H4 (cell line): ENCODE data around the gene GGA1. TPM values are rescaled to one million over a fixed set of nuclear protein-coding genes. Genes with fewer than 3 reads are reported as not detected.
A peak's percentile ranks its signal among the peaks of the same experiment; 100 is the strongest.

Experiments used
- DNase-seq: peaks from one replicate; pipeline ENCODE4 v3.0.0-alpha.2; 2015; ENCODE audit warnings: low spot score
- total RNA-seq: library from RNA; depleted of rRNA; stranded (reverse); fragments of >200 nt; shearing (Covaris generic); gene quantifications from 2 replicates; pipeline ENCODE4 v1.2.3, GENCODE V29; 2014

Gene GGA1
- total RNA-seq, 1 experiment from 2014 or later, result 8.2 TPM

- DNase-seq, result no peak
These were observed 22.3 kb downstream of the GGA1 start for GRCh38 chr22:37630839-37631435.

- DNase-seq, result no peak
These were observed 23.0 kb downstream of the GGA1 start for GRCh38 chr22:37631448-37632173.

- DNase-seq, result no peak
These were observed 23.8 kb downstream of the GGA1 start for GRCh38 chr22:37632174-37633088.

GRCh38 chr22:37633089-37633624, 24.5 kb downstream of the GGA1 start:
- DNase-seq, result no peak

DNA sequence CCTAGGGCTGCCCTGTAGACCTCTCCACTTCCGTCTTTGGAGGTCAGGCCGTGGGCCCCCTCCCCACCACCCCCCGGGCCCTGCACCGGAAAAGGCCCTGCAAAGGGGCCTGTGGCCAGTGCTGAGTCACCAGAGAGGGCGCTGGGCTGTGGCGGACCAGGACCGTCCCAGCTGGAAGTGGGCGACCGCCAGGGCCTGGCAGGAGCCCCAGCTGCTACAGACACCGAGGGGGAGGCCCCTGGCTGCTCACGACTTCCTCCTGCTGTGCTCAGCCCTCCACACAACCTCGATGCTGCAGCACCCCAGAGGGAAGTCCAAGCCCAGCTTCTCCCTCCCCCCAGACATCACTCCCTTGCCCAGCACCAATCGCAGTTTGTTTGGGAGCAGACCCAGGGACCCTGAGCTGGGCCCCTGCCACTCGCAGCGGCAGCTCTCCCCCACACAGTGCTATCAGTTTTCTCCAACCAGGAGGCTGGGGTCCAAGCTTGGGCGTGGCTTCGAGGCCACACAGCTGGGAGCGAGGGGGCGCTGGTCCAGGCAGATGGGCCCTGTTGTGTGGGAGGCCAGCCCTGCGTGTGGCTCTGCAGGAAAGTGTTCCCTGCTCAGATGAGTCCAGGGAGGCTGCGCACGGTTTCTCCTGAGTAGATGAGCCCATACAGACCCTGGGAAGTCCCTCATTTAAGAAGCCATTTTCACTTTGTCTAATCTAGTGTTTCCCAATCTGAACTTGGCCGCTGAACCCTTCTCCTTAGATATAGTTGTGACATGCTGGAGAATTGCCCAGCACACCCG, 25.2 kb downstream of the GGA1 start:
- DNase-seq, result peak; percentile 85

DNA sequence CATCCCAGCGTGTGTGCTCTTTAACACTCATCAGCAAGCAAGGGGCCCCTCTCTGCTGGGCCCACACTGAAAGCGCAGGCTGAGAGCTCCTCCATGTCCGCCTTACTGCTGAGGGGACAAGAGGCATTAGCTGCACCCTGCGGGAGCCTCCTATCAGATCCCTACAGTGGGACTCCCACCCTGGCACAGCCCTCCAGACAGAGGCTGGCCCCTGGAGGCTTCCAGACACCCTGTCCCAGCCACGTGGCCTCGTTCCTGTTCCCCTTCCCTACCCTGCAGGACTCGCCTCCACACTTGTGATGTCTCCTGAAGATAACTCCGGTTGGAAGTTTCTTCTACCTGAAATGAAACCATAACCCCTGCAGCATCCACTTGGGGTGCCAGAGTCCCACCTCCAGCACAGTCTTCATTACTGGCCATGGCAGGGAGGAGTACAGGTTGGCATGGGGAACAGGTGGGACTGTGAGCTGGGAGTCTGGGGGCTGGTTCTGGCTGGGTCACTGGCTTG, 25.8 kb downstream of the GGA1 start:
- DNase-seq, result no peak

DNA sequence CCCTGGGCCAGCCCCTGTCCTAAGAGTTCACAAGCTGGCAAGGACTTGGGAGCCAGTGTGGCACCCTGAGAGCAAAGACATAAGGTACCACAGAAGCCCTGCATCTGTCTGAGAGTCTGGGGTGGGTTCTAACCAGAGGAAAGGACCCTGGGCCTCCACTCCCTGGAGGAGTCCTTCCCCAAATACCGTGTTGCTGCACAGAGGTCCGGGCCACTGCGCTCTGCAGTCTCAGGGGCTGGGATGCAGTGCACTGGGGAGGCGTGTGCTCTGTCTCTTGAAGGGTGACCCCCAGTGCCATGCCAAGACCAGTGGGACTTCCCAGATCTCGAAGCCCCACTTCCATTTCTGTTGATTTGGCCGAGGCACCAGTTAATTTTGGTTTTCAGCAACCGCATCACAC, 26.5 kb downstream of the GGA1 start:
- DNase-seq, result no peak

DNA sequence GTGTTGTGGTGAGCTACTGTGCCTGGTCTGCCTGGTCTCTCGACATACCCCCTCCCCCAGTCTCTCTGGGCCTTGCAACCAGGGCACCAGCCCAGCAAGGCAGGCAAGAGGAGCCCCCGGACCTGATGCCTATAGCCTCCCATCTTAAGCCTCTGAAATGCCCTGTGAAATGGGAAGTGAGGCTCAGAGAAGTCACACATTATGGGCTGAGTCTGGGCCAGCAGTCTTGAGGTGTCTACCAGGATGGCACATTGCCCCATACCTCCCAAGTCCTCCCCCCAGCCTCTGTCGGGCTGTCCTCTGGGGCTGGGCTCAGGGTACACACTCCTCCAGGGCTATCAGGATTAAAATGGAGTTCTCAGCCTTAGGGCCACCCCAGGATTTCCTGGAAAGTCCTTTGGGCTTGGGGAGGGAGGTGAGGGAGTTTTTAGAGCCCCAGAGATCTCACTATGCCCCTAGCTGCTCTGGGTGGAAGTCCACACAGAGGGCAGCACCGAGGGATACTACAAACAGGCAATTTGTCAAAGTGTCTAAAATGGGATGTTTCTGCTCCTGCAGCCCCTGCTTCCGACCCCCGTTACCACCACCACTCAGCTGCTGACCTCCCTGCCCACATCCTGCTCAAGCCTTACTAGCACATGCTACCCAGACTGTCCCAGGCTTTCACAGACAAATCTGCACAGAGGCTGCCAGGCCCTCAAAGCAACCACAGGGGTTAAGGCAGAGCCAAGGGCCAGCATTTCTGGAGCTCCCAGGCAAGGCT, 27.7 kb downstream of the GGA1 start:
- no peak for DNase-seq

GRCh38 chr22:37636949-37637273, 28.3 kb downstream of the GGA1 start:
- DNase-seq, result no peak

DNA sequence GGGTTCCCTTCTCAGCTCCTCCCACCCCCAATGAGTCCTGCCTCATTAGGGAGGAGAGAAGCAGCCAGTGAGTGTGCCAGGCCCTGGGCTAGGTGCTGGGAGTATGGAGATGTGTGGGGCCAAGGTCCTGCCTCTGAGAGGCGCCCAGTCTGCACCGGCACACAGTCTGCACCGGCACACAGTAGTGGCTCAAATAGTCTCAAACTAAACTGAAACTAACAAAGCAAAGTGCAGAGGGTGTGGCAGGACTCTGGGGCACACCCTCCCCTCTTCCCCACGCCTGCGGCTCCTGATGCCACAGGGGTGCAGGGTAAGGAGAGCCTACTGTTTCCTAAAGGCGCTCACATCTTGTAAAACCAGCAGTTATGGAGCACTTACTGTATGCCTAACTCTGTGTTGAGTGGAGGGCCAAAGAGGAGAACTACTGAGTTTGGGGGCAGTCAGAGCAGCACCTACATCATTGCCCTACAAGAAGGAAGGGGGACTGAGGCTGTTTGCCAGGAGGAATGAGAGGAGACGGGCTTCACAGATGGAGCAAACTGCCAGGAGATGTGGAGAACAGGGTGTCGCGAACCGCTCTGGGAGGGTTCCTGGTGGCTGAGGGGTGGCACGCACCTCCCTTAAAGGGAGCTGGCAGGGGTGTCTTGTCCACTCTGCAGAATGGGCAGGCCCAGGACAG, 29.9 kb downstream of the GGA1 start:
- DNase-seq, result no peak

- DNase-seq, result no peak
These were observed 30.6 kb downstream of the GGA1 start, which contains the start of gene SH3BP1 for GRCh38 chr22:37639070-37639760. Gene SH3BP1 (plus strand): TSS chr22:37639669. CDS start chr22:37639788, 119 bp downstream.

- no peak for DNase-seq
These were observed 31.3 kb downstream of the GGA1 start for GRCh38 chr22:37639771-37640590.

DNA sequence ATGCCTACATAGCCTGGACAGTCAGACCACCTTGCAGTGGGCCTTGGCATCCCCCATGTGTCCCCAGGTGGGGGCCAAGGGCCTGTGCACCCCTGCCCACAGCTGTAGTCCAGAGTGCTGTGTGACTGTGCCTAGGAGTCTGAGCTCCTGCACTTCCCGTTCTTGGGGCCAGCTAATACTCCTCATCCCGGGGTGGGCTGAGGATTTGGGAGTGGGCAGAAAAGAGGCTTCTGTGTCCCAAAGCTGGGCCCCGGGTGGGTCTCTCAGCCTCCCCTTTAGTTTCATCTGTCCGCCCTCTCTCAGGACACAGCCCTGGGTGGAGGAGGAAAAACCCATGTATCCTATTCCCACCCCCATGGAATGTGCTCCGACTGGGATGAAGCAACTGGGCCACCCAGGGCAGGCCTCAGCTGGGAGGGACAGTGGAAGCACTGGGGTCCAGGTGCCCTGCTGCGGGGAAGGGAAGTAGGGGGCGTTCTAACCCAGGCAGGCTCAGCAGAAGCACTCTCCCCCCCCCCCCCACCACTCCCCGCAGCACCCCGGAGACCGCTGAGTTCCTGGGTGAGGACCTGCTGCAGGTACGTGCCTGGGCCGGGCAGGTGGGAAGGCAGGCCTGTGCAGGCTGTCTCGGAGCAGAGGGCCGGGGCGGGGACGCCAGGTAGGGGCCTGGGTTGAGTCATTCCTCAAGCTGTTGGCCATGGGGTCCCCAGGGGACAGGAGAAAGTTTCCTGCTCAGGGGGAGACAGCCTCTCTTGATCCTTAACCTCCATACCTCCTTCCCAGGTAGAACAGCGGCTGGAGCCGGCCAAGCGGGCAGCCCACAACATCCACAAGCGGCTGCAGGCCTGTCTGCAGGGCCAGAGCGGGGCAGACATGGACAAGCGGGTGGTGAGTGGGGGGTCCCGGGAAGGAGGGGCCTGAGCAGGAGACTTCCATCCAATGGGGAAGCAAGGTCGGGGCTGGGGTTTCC, 32.2 kb downstream of the GGA1 start:
- DNase-seq, result no peak

DNA sequence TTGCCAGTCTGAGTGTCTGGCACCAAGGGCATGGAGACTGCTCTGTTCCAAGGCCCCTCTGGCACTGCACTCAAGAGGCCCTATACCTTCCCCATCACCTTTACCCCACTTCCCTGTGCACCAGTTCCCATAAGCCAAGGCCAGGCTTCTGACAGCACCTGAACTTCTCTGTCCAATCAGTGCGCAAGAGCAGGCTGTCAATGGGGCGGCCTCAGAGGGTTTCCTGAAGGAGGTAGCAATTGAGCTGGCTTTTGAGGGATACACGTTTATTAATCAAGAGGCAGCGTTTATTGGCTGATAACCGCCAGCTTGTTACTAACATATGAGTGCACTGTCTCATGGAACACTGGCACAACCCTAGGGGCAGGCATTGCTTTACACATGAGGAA, 32.9 kb downstream of the GGA1 start:
- DNase-seq, result no peak

DNA sequence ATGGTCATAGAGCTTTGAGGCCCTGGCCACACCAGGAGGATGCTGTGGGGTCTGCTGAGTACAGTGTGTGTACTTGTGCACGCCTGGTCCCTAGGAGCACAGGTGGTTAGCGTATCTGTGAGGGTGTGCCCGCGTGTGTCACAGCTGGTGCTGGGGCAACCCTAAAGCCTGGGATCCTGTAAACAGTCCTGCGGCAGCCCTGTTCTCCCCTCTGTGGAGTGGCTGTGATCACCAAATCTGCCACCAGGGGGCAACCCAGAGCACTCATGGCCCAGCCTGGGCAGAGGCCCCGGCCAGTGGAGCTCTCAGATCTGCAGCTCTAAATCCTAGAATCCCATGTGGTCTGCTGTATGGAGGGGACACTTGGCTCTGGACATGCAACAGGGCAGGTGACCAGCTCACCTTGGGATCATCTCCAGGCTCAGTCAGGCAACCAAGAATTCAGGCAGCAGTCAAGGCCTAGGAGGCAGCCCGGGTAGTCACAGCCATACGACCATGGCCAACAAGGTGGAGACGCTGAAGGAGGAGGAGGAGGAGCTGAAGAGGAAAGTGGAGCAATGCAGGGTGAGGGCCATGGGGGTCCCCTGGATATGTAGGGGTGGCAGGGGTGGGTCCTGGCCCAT, 34.7 kb downstream of the GGA1 start:
- DNase-seq, result peak; percentile 36

- no peak for DNase-seq
These were observed 38.7 kb downstream of the GGA1 start for GRCh38 chr22:37647317-37647716.

- no peak for DNase-seq
These were observed 39.3 kb downstream of the GGA1 start for GRCh38 chr22:37647928-37648327.
